ENCODE data around the gene MST1.
"Not testable (repeated sequence)": the region's sequence is repeated elsewhere in the genome, so short reads cannot be mapped to it uniquely, and the experiment has no call there.

The MST1 gene

DNA sequence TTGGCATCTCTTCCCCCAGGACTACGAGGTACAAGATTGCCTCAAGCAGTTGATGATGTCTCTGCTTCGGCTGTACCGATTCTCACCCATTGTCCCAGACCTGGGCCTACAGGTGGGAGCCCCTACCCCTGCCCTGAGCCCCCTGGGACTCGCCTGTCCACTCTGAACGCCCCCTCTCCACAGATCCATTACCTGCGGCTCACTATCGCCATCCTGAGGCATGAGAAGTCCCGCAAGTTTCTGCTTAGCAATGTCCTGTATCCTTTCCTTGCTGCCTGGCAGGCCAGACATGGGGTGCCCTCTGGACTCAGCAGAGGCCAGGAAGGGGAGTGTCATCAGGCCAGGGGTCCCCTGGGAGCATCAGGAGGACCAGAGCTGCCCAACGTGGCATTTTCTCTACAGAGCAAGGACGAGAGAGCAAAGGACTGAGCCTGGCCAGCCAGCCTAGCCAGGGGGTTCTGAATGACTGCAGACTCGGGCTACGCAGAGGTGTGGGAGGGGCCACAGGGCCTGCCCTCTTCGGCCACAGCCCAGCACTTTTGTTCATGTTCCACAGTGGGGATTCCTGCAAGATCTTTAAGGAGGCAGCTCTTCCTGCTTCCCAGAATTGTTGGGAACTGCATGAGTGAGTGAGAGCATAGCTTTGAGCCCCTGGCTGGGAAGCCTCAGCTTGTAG lies 11.3 kb upstream of the MST1 start:
- no peak for DNase-seq (ENCODE audit: low spot score)

DNA sequence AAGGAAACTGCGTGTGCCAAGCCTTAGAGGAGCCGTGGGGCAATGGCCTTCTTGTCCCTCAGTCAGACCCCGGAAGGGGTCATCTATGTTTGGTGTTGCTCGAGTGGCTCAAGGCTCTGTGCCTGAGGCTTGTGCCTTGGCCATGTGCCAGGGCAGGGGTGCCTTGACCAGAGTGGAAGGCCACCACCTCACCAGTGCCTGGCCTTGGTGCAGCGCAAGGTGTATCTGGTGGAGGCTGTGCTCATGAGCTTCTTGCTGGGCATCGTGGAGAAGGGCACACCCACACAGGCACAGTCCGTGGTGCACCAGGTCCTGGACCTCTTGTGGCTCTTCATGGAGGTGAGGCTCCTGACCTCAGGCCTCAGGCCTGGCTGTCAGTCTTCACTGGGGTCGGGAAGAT lies 10.7 kb upstream of the MST1 start:
- no peak for DNase-seq (ENCODE audit: low spot score)

DNA sequence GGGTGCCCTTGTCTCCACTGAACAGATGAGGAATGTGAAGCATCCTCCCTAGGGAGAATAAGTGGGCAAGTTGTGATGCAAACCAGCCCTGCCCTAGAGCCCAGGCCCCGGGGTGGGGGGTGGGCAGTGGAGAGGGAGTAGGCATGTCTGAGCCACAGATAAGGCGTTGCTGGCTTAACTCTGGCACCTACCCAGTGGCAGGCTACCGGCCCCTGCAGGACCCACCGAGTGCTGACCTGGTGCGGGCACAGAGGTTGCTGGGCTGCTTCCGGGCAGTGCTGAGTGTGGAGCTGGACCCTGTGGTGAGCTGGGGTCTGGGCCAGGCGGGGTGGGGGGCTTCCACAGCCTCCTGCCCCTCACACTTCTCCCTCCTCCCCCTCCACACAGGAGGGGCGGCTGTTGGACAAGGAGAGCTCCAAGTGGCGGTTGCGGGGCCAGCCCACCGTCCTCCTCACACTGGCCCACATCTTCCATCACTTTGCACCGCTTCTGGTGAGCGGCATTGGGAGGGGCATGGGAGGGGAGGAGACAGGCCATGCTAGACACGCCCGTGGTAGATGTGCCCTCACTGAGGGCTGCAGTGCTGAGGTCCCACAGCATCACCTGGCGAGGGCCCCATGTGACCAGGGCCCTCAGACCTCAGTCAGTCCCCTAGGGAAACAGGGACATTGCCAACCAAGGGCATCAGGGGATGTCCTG lies 10.2 kb upstream of the MST1 start:
- no peak for DNase-seq (ENCODE audit: low spot score)

DNA sequence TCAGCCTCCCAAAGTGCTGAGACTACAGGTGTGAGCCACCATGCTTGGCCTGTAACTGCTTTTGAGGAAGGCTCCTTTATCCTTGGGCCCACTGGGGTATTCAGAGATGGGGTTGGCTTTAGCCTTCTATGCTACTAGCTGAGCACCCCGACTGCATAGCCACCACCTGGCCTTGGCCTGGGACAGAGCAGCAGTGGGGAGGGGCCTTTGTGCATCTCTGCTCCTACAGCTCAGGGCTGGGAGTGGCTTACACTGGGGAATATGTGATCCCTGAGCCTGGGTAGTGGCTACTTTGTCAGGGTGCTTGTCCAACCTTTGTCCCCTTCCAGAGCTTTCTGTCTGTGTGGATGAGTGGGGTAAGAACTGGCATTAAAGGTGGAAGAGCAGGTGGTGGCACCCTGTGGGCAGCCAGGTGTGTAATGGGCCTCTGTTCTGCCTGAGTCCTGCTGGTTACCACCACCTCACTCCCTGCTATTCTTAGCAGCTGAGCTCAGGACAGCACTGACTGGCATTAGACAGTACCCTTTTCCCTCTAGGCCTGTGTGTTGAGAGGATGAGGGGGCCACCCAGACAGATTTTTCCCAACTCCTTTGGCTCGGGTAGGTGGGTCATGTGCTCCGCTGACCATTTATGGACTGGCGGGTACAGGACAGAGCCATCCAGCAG lies 6.2 kb upstream of the MST1 start:
- DNase-seq (ENCODE audit: low spot score), result not testable (repeated sequence)

DNA sequence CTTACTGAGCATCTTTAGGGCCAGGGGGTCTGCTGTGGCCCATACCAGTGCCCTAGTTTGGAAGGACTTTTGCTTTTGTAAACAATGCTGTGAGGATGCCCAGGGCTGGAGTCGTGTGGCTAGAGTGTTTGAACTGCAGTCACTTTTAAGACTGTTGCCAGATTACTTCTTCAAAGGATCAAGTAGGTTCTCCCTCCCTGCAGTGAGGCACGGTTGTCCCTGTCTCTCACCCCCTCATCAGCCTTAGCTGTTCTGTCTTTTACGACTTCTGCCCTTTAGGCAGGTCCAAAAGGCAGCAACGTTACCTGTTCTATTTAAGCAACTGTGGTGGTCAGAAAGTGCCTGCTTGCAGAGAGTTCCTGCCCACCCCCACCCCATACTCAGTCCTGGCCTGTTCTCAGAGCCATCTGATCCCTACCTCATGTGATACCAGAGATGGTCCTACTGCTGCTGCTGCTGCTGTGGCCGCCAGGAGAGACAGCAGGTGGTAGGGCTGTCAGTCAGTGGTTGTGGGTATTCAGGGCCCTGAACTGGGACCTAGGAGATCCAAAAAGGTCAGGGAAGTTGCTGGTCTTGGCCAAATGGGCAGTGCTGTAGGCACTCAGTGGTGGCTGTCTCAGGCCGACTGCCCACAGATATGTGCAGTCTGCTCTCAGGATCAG lies 5.3 kb upstream of the MST1 start:
- not testable (repeated sequence) for DNase-seq (ENCODE audit: low spot score)

DNA sequence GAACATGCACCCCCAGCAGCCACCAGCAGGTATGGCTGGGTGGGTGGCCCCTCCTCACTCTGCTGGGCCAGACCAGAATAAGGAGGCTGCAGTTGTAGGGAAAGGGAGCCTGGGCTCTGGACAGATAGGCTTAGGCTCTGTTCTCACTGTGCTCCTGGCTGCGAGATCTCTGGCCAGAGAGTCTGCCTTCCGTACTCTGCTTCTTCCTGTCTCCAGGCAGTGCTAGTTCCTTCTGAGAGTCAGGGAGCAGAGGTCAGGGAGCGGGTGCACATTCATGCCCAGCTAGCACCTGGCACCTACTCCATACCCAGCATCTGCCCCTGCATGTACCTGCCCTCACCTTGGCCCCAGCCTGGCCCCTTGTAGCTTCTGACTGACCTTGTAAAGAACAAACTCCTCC lies 2.2 kb upstream of the MST1 start:
- DNase-seq (ENCODE audit: low spot score), result not testable (repeated sequence)

DNA sequence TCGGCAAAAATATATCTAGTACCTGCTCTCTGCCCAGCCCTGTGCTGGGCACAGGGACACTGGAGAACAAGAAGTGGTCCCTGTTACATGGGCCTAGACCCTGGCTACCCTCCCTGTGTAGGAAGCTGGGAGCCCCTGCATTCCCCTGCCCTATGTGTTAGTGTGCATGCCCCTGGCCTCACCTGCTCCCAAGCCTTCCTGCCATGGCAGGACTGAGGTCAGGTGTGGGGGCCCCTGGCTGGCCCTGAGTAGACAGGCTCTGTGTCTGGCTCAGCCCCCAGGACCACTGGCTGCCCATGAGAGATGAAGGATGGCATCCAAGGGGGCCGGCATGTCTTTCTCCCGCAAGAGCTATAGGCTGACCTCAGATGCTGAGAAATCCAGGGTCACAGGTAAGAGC lies 1.6 kb upstream of the MST1 start:
- DNase-seq (ENCODE audit: low spot score), result not testable (repeated sequence)

DNA sequence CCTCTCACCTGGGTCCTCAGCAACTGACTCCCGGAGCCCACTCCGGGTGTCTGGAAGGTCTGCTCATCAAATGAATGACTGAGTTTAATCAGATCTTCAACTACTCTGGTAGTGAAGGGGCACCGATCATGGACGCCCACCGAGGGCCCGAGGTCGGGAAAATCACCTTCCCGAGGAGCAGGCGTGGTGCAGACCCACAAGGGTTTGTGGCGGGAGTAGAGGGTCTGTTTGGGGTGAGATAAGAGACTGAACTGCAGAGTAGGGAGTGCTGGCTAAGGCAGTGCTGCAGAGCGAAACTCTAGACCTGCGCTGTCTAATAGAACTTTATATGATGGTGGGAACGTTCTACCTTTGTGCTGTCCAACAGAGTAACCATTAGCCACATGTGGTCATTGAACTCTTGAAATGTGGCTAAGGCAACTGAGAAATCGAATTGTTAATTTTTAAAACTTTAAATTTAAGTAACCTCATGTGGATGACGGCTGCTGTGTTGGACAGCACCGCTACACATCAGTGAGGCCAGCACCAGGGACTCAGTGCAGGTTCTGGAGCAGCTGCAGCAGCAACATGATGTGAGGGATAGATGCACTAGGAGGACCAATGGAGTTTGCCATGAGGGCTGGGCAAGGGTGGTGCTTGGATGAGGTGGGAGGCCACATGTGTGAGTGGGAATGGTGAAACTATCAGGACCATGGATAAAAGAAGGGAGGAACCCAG lies 792 bp upstream of the MST1 start:
- not testable (repeated sequence) for DNase-seq (ENCODE audit: low spot score)

DNA sequence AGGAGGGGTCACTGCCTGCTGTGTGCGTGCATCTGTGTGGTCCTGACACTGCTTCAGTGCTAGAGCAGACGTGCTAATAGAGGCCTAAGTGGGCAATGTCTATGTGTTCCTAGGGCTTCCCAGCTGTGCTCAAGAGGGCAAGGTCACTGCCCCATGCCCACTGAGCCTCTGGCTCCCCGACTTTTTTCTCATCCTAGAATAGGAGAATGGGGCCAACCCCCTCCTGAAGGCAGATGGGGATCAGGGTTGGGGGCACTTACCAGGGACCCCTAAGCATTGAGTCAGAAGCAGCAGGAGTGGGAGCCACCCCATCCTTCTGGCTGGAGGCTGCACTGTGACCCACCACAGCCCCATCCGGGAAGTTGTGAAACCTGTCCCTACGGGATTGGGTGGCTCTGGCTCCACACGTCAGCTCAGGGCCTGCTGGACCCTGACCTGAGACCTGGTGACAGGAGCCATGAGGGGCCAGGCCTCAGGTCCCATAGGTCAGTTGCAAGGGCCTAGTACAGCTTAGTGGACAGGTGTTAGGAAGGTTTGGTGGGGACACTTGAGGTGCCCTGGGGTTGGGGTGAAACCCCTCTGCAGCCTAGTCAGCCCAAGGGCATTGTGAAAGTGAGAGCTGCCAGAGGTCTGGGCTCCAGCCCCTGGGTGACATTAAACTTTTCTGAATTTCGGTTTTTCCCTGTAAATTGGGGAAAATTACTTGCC lies 782 bp downstream of the MST1 start:
- not testable (repeated sequence) for DNase-seq (ENCODE audit: low spot score)

DNA sequence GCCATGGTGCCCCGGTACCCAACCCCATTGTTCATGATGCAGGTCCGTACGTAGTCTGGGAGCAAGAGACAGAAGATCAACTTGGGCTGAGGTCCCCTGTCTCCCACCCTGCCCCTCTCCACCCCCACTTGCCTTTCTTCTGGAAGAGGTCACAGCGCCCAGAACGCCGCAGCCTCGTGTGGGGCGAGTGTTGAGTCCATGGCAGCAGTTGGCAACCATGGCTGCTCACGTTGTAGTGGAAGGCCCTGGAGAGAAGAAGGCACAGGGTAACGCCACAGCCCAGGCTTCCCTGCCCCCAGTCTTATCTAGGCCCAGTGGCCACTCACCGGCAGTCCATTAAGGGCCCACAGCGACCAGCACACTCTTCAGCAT lies 1.9 kb downstream of the MST1 start:
- DNase-seq (ENCODE audit: low spot score), result not testable (repeated sequence)

DNA sequence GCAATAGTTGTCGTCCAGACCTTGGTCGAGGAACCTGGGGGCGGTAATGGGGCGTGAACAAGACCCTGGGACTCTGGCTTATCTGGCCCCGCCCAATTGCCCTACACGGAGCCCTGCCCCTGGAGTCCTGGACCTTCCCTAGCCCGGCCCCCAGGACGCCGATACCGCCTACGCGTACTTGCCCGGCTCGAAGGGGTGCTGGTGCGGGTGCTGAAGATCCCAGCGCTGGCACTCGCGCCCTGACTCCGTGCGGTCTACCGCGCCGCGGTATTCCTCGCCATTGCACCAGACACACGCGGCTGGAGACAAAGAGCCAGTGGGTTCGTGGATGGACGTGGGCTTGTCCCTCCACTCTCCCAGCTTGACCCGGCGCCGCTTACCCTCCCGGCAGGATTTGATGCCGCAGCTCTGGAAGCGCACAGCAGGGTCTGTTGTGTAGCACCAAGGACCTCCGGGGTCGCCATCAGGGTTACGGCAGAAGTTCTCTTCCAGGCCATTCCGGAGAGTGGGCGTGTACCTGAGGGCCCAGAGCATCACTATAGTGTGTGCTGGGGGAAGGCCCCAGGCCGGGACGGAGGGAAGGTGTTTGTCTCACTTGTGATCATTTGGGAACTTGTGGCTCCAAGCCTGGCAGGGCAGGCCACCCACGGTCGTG lies 2.4 kb downstream of the MST1 start:
- DNase-seq (ENCODE audit: low spot score), result not testable (repeated sequence)

DNA sequence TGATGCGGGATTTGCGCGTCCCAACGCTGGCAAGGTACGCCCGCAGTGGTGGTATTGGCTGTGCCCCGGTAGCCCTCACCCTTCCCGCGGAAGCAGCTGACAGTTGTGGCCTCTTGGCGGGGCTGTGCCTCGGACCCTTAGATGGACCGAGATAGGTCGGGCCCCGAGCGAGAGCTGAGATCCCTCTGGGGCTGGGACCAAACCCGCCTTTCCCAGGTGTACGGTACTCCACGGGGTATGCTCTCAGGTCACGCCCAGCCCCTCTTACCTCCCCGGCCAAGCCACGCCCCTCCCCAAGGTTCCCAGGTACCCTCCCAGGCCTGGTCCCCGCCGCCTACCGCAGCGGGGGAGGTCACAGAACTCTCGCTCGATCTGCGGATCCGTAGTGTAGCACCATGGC lies 2.9 kb downstream of the MST1 start:
- not testable (repeated sequence) for DNase-seq (ENCODE audit: low spot score)

DNA sequence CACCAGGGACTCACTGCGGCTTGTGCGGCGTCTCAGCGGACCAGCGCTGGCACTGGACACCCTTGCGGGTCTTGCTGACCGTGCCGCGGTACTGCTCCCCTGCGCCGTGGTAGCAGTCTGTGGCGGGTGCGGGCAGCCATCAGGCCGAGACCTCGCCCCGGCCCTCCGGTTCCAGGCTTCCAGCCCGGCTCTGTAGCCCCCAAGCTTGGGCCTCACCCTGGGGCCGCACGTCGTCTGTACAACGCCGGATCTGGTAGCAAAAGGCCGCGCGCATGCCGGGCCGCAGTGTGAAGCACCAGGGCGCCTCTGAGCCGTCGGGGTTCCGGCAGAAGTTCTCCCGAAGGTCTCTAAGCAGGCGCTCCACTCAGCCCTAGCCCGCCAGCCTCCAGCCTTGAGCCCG lies 3.4 kb downstream of the MST1 start:
- DNase-seq (ENCODE audit: low spot score), result not testable (repeated sequence)

DNA sequence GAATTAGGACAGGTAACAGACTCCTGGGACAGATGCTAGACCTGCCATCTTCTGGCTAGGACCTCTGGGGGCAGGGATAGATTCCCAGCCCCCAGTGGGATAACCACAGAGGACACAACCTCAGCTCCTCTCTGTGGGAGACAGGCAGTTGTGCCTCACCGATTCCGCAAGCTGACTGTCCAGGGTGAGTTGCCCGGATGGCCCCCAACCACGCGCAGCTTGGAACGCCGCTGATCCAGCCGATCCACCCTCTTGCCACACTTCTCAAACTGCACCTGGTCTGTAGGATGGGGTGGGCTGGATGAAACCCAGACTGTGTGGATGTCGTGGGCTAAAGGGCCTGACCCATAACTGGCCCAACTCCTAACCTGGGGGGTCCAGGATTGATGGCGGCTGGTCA lies 4.2 kb downstream of the MST1 start:
- DNase-seq (ENCODE audit: low spot score), result not testable (repeated sequence)

DNA sequence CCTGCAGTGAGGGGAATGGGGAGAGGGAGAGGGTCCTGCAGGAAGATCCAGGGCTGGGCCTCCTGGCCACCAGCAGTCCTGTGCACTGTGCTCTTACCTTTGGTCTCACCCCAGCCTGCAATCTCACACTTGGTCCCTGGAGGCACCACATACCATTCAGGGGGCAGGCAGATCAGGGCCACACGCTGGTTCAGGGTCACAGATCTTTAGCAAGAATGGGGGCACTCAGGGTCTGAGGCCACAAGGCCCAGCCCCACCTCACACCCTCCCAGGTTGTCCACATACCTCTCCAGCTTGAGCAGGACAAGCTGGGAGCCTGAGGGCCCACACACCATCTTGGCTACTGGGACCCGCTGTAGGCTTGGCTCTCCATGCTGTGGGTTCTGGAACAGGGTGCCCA lies 4.8 kb downstream of the MST1 start:
- not testable (repeated sequence) for DNase-seq (ENCODE audit: low spot score)

DNA sequence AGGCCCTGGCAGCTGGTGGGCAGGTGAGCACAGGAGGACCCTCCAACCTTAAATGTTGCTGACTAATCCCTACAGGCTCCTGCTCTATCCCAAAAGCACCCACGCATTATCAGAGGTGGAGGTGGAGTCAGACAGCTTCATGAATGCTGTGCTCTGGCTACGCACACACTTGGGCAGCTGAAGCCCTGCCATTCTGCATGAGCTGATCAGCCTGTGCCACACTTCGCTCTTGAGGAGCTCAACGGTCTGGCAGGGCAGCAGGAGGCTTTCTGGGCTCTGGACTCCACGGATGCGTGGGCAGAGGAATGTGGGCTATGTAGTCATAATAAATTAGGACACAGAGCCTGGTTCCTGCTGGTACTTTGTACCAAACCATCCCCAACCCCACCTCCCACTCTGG lies 6.1 kb downstream of the MST1 start:
- DNase-seq (ENCODE audit: low spot score), result peak; percentile 39

DNA sequence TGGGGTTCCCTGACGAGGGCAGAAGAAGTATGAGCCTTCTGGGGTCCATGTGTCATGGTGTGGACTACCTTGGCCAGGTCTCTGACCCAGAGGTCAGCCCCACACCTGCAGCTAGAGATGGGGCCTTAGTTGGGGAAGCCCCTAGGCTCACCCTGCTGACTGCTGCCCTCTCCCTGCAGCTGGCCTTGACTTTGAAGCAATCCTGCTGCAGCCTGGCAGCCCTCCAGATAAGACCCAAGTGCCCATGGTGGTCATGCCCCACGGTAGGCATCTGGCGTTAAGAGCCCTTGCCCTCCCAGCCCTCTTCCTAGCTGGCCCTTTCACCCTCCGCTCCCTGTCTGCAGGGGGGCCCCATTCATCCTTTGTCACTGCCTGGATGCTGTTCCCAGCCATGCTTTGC lies 7.7 kb downstream of the MST1 start:
- DNase-seq (ENCODE audit: low spot score), result no peak

DNA sequence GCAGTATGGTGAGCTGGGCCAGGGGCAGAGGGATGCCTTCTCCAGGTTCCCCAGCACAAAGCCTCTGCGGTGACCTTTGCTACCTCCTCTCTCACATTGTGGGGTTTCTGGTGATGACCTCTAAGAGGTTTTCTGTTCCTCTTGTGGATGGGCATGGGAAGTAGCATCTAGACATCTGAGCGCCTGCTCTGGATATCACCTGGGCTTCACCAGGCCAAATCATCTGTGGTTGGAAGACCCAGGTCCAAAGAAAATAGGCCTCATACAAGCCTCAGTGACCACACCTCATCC lies 8.1 kb downstream of the MST1 start:
- no peak for DNase-seq (ENCODE audit: low spot score)

DNA sequence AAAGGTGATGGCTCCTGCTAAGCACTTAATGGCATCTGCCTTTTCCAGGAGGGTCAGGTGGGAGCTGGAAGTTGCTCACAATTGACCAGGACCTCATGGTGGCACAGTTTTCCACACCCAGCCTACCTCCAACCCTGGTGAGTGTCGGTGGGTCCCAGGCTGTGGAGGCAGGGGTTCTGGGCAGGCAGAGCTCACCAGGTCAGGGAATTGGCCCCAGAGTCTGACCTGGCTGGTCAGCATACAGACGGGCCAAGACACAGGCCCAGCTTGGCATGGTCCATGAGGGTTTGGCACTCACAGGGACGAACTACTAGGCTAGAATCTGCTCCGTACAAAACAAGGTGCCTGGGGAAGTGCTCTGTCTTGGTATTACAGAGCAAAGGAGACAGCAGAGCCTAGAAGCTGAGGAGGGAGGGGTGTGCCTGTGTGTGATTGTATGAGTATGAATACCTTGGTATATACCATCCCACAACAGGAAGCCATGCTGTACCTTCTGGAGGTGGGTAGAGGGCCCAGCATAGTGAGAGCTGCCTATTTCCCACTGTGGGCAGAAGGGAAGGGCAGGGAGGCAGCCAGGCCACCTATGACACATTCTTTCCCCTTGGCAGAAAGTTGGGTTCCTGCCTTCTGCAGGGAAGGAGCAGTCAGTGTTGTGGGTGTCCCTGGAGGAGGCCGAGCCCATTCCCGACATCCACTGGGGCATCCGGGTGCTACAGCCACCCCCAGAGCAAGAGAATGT lies 8.6 kb downstream of the MST1 start:
- DNase-seq (ENCODE audit: low spot score), result no peak

DNA sequence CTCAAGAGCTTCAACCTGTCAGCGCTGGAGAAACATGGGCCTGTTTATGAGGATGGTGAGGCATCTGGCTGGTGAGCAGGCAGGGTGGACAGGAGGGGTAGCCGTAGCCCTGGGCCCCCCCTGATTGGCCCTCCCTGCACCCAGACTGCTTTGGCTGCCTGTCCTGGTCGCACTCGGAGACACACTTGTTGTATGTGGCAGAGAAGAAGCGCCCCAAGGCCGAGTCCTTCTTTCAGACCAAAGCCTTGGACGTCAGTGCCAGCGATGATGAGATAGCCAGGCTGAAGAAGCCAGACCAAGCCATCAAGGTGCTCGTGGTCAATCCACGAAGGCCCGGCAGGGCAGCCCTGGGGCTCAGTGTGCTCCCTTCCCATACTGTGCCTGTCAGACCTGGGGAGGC lies 13.4 kb downstream of the MST1 start:
- no peak for DNase-seq (ENCODE audit: low spot score)
